Measurements from ENCODE around the gene PIGA. TPM values are rescaled to one million over a fixed set of nuclear protein-coding genes. Genes with fewer than 3 reads are reported as not detected.
A peak's percentile ranks its signal among the peaks of the same experiment; 100 is the strongest.
"Not testable (repeated sequence)": the region's sequence is repeated elsewhere in the genome, so short reads cannot be mapped to it uniquely, and the experiment has no call there.

Gene PIGA
- polyA plus RNA-seq, 4 donors = 11.3 to 20.6 (median 19.4) TPM

- DNase-seq (ENCODE audit: low read depth in 4 of 4, low spot score in 3 of 4) = no peak
Observed at GRCh38 chrX:15322072-15322471, 13.3 kb downstream of the PIGA start.

- DNase-seq (ENCODE audit: low read depth in 4 of 4, low spot score in 3 of 4) = no peak
Observed at GRCh38 chrX:15321447-15321846, 13.9 kb downstream of the PIGA start.

- DNase-seq (ENCODE audit: low read depth in 4 of 4, low spot score in 3 of 4) = no peak
Observed at GRCh38 chrX:15320297-15320696, 15.0 kb downstream of the PIGA start.

GRCh38 chrX:15319075-15319474 lies 16.2 kb downstream of the PIGA start:
- DNase-seq (ENCODE audit: low read depth in 4 of 4, low spot score in 3 of 4) = no peak

GRCh38 chrX:15315509-15315908 lies 19.8 kb downstream of the PIGA start, which contains the start of gene ASB11:
TSS of gene ASB11 (minus strand) at chrX:15315640. CDS start at chrX:15315605, 35 bp downstream.
- no peak for DNase-seq (ENCODE audit: low read depth in 4 of 4, low spot score in 3 of 4)

GRCh38 chrX:15314472-15314871 lies 20.9 kb downstream of the PIGA start:
- no peak for DNase-seq (ENCODE audit: low read depth in 4 of 4, low spot score in 3 of 4)

GRCh38 chrX:15311119-15311518 lies 24.2 kb downstream of the PIGA start:
- DNase-seq (ENCODE audit: low read depth in 4 of 4, low spot score in 3 of 4) = no peak

GRCh38 chrX:15310117-15310516 lies 25.2 kb downstream of the PIGA start:
- peak in 1 of 4 donors; percentile 31 for DNase-seq (ENCODE audit: low read depth in 4 of 4, low spot score in 3 of 4)

- not testable (repeated sequence) for DNase-seq (ENCODE audit: low read depth in 4 of 4, low spot score in 3 of 4)
Observed at GRCh38 chrX:15305899-15306298, 29.4 kb downstream of the PIGA start.

- no peak for DNase-seq (ENCODE audit: low read depth in 4 of 4, low spot score in 3 of 4)
Observed at GRCh38 chrX:15301924-15302323, 33.4 kb downstream of the PIGA start.

GRCh38 chrX:15299941-15300851 lies 35.1 kb downstream of the PIGA start:
- DNase-seq (ENCODE audit: low read depth in 4 of 4, low spot score in 3 of 4) = no peak

GRCh38 chrX:15298780-15299179 lies 36.5 kb downstream of the PIGA start:
- no peak for DNase-seq (ENCODE audit: low read depth in 4 of 4, low spot score in 3 of 4)

- no peak for DNase-seq (ENCODE audit: low read depth in 4 of 4, low spot score in 3 of 4)
Observed at GRCh38 chrX:15298201-15298600, 37.1 kb downstream of the PIGA start.

GRCh38 chrX:15293451-15293850 lies 41.9 kb downstream of the PIGA start:
- no peak for DNase-seq (ENCODE audit: low read depth in 4 of 4, low spot score in 3 of 4)

GRCh38 chrX:15292861-15293260 lies 42.5 kb downstream of the PIGA start:
- DNase-seq (ENCODE audit: low read depth in 4 of 4, low spot score in 3 of 4) = no peak

GRCh38 chrX:15277604-15278003 lies 57.7 kb downstream of the PIGA start:
- no peak for DNase-seq (ENCODE audit: low read depth in 4 of 4, low spot score in 3 of 4)

GRCh38 chrX:15274946-15275345 lies 60.4 kb downstream of the PIGA start:
- DNase-seq (ENCODE audit: low read depth in 4 of 4, low spot score in 3 of 4) = no peak

- not testable (repeated sequence) for DNase-seq (ENCODE audit: low read depth in 4 of 4, low spot score in 3 of 4)
Observed at GRCh38 chrX:15273275-15273674, 62.0 kb downstream of the PIGA start.

GRCh38 chrX:15271757-15272156 lies 63.6 kb downstream of the PIGA start:
- no peak for DNase-seq (ENCODE audit: low read depth in 4 of 4, low spot score in 3 of 4)

- peak; percentile 22 to 40 (median 30) for DNase-seq (ENCODE audit: low read depth in 4 of 4, low spot score in 3 of 4)
Observed at GRCh38 chrX:15269618-15270521, 65.5 kb downstream of the PIGA start, which contains the start of gene ASB9. TSS of gene ASB9 (minus strand) at chrX:15270083. CDS start at chrX:15269874, 209 bp downstream.
